SK-N-SH (cell line): Measurements from ENCODE around the gene CLEC2D.

ENCODE experiments used
- CHD2 ChIP-seq: fragments of 150-350 bp; IDR thresholded peaks from 2 replicates; pipeline ENCODE4 v1.6.1; 2018; ENCODE audit warnings: low read length; ENCODE audit not compliant: partially characterized antibody
- EP300 ChIP-seq, 2 experiments: IDR thresholded peaks; 2 replicates each; pipeline versions ENCODE4 v1.4.0 to v1.6.1; 2012; ENCODE audit warnings: borderline replicate concordance in 1 of 2, low read depth in 1 of 2, low read length in 1 of 2
- JUND ChIP-seq: IDR thresholded peaks from 2 replicates; pipeline ENCODE4 v1.4.0; 2012
- RAD21 ChIP-seq: IDR thresholded peaks from 2 replicates; pipeline ENCODE4 v1.6.1; 2012; ENCODE audit warnings: mild to moderate bottlenecking, low read length
- RFX5 ChIP-seq: IDR thresholded peaks from 2 replicates; pipeline ENCODE4 v1.6.1; 2012; ENCODE audit warnings: mild to moderate bottlenecking, improper control_type of control experiment, low read length
- SMC3 ChIP-seq: IDR thresholded peaks from 2 replicates; pipeline ENCODE4 v1.6.1; 2012; ENCODE audit warnings: low read depth, low read length, improper control_type of control experiment
- TAF1 ChIP-seq: IDR thresholded peaks from 2 replicates; pipeline ENCODE4 v1.6.1; 2012; ENCODE audit warnings: low read depth, mild to moderate bottlenecking, low read length, moderate library complexity, borderline replicate concordance
- TF ChIP-seq, protein P1 (sequence below): fragments of 200-600 bp; sonication (generic); IDR thresholded peaks from 2 replicates; pipeline ENCODE4 v1.6.1; 2017; ENCODE audit warnings: antibody characterized with exemption, mild to moderate bottlenecking, moderate library complexity
- TF ChIP-seq, protein P2 (sequence below): IDR thresholded peaks from 2 replicates; pipeline ENCODE4 v1.4.0; 2012; ENCODE audit warnings: low read depth
- TF ChIP-seq, protein P3 (sequence below): IDR thresholded peaks from 2 replicates; pipeline ENCODE4 v1.4.0; 2012; ENCODE audit warnings: low read depth, borderline replicate concordance

DNA sequence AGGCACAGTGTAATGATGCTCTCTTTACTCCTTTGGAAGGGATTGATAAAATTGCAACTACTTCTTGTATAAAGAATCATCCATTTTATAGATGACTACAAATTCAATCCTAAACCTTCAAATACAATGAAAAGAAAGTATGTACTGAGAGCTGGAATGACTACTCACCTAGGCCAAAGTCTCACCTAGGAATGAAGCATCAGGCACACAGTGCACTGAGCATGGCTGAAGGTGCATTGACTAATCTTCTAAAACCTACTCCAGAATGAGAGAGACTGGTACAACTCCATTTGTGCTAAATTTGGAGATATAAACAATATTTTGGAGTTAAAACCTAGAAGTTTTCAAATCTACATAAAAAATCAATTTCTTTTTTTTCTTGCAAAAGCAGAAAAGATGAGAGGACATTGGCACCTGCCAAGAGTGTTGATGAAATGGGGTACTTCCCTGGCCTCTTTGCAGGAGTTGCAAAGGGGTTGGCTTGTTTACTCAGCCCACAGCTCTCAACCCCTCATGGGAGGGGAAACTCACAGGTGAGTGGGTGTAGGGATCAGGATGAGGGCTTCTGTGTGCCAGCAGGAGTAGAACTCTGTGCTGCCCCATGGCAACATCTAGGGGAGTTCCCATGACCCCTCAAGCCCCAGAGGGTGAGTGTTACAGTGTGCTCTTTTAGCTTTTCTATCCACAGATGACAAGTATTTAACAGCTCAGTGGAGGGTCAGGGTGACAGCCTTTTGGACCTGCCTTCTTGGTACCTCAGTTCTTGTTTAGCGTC is 32.1 kb downstream of the CLEC2D start:
- TF ChIP-seq, protein P1, sequence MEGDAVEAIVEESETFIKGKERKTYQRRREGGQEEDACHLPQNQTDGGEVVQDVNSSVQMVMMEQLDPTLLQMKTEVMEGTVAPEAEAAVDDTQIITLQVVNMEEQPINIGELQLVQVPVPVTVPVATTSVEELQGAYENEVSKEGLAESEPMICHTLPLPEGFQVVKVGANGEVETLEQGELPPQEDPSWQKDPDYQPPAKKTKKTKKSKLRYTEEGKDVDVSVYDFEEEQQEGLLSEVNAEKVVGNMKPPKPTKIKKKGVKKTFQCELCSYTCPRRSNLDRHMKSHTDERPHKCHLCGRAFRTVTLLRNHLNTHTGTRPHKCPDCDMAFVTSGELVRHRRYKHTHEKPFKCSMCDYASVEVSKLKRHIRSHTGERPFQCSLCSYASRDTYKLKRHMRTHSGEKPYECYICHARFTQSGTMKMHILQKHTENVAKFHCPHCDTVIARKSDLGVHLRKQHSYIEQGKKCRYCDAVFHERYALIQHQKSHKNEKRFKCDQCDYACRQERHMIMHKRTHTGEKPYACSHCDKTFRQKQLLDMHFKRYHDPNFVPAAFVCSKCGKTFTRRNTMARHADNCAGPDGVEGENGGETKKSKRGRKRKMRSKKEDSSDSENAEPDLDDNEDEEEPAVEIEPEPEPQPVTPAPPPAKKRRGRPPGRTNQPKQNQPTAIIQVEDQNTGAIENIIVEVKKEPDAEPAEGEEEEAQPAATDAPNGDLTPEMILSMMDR: no peak
- no peak for TF ChIP-seq RFX5
- no peak for TF ChIP-seq RAD21
- TF ChIP-seq, protein P2, sequence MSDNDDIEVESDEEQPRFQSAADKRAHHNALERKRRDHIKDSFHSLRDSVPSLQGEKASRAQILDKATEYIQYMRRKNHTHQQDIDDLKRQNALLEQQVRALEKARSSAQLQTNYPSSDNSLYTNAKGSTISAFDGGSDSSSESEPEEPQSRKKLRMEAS: no peak
- TF ChIP-seq, protein P3, sequence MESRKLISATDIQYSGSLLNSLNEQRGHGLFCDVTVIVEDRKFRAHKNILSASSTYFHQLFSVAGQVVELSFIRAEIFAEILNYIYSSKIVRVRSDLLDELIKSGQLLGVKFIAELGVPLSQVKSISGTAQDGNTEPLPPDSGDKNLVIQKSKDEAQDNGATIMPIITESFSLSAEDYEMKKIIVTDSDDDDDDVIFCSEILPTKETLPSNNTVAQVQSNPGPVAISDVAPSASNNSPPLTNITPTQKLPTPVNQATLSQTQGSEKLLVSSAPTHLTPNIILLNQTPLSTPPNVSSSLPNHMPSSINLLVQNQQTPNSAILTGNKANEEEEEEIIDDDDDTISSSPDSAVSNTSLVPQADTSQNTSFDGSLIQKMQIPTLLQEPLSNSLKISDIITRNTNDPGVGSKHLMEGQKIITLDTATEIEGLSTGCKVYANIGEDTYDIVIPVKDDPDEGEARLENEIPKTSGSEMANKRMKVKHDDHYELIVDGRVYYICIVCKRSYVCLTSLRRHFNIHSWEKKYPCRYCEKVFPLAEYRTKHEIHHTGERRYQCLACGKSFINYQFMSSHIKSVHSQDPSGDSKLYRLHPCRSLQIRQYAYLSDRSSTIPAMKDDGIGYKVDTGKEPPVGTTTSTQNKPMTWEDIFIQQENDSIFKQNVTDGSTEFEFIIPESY: no peak
- TF ChIP-seq TAF1: no peak
- TF ChIP-seq SMC3: no peak
- TF ChIP-seq EP300 (IDR thresholded peaks at IDR 0.05; ENCODE audit: borderline replicate concordance in 1 of 2, low read depth in 1 of 2, low read length in 1 of 2): no peak
- TF ChIP-seq CHD2: no peak
- no peak for TF ChIP-seq JUND
